ENCODE measurements around the gene KLC3. TPM values are rescaled to one million over a fixed set of nuclear protein-coding genes. Genes with fewer than 3 reads are reported as not detected.

The KLC3 gene
- total RNA-seq, 1 donor from 2014 or later = 0.22 TPM

DNA sequence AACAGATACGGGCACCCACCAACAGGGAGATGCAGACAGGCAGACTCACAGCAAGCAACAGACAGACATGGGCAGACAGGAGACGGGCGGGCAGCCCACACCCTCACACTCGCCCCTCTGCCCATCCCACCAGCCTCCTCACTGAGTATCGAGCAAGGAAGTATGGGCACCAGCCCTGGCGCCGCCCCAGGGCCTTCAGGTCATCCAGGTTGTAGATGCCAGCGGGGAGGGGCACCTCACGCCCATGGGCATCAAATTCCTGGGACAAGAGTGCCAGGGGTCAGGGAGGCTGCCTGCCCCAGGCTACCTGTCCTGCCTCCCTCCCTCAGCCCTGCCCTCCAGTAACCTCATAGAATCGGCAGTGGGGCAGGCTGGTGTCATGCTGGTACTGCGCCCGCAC is 24.1 kb downstream of the KLC3 start:
- Mint-ChIP-seq H3K4me3 (ENCODE audit: unreplicated experiment) (no peak overlapping the region), H3K27ac (ENCODE audit: unreplicated experiment) (no peak overlapping the region), H3K36me3 (ENCODE audit: low read depth) (peaks cover 5% of the 10 kb centered on the region), H3K27me3 (ENCODE audit: low read depth) (no peaks in the 10 kb centered on the region), H3K4me1 (ENCODE audit: low read depth) (peaks cover 4% of the 10 kb centered on the region), H3K9me3 (ENCODE audit: low read depth) (no peaks in the 10 kb centered on the region)
- no peak for DNase-seq (ENCODE audit: low spot score)
- TF ChIP-seq CTCF (IDR thresholded peaks at IDR 0.05) = no peak

GRCh38 chr19:45368127-45368526 is 27.6 kb downstream of the KLC3 start:
- Mint-ChIP-seq H3K9me3 (ENCODE audit: low read depth) (no peaks in the 10 kb centered on the region), H3K4me1 (ENCODE audit: low read depth) (peaks cover 15% of the 10 kb centered on the region), H3K4me3 (ENCODE audit: unreplicated experiment) (no peak overlapping the region), H3K27me3 (ENCODE audit: low read depth) (no peaks in the 10 kb centered on the region), H3K27ac (ENCODE audit: unreplicated experiment) (no peak overlapping the region), H3K36me3 (ENCODE audit: low read depth) (no peaks in the 10 kb centered on the region)
- TF ChIP-seq CTCF (IDR thresholded peaks at IDR 0.05) = no peak
- DNase-seq (ENCODE audit: low spot score) = no peak

DNA sequence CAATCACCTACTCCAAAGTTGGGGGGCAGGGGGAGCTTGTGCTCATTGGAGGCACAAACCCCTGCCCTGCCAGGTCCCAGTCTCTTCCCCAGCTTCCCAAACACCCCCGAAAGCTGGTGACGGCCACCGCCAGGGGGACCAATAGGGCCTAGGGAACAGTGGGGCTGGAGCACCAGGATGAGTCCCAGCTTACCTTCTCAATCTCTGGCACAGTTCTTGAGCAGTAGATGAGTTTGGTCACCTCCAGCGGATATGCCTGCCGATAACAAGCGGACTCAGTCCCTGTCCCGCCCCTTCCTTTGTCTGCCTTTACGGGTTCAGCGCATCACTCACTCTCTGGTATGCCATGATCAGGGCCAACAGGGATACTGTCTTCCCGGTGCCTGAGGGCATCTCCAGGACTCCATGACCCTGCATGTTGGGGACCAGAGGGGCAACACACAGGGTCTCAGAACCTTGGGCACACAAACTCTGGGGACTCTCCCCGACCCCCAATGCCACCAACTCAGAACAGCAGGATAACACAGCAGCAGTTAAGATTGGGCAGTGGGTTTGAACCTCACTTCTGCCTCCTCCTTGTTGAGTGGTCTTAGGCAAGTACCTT is 28.3 kb downstream of the KLC3 start:
- Mint-ChIP-seq H3K4me3 (ENCODE audit: unreplicated experiment) (peak overlapping the region; percentile 51), H3K27ac (ENCODE audit: unreplicated experiment) (peak overlapping the region; percentile 41), H3K9me3 (ENCODE audit: low read depth) (no peaks in the 10 kb centered on the region), H3K27me3 (ENCODE audit: low read depth) (no peaks in the 10 kb centered on the region), H3K4me1 (ENCODE audit: low read depth) (peaks cover 15% of the 10 kb centered on the region), H3K36me3 (ENCODE audit: low read depth) (no peaks in the 10 kb centered on the region)
- no peak for TF ChIP-seq CTCF (IDR thresholded peaks at IDR 0.05)
- no peak for DNase-seq (ENCODE audit: low spot score)

DNA sequence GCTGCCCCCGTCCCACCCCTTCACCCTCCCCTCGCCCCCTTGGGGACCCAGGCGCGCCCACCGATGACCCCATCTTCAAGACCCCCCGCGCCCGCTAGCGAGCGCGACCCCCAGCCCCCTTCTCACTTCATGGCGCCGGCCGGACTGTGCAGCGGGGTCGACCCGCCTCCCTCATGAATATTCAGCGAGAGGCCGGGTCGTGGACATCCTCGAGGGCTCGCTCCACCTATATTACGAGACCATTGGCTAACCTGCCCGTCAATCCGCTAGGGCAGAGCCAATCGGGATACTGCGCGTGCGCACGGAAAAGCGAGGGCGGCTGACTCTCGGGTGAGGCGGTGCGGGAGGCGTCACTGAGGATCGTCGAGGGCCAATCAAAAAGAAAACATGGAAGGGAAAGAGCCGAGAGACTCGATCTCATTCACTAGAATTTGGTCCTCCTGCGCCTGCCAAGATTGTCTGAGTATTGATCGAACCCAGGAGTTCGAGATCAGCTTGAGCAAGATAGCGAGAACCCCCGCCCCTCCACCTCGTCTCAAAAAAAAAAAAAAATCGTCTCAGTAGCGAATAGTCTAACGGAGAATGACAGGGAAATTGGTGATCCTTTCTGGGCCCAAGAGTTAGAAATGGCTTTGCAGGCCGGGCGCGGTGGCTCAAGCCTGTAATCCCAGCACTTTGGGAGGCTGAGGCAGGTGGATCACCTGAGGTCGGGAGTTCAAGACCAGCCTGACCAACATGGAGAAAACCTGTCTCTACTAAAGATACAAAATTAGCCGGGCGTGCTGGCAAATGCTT is 30.1 kb downstream of the KLC3 start, which contains the start of gene ERCC2:
ERCC2 (minus strand) TSS at position 164 of the 795 bp plus-strand sequence; CDS start at position 131, 33 bp downstream.
- Mint-ChIP-seq H3K27me3 (ENCODE audit: low read depth) (no peaks in the 10 kb centered on the region), H3K27ac (ENCODE audit: unreplicated experiment) (peak within 1 kb of the TSS; percentile 100), H3K4me1 (ENCODE audit: low read depth) (peaks cover 18% of the 10 kb centered on the region), H3K36me3 (ENCODE audit: low read depth) (no peaks in the 10 kb centered on the region), H3K9me3 (ENCODE audit: low read depth) (no peaks in the 10 kb centered on the region), H3K4me3 (ENCODE audit: unreplicated experiment) (peak within 1 kb of the TSS; percentile 90)
- no peak for TF ChIP-seq CTCF (IDR thresholded peaks at IDR 0.05)
- DNase-seq (ENCODE audit: low spot score) = peak; percentile 99

DNA sequence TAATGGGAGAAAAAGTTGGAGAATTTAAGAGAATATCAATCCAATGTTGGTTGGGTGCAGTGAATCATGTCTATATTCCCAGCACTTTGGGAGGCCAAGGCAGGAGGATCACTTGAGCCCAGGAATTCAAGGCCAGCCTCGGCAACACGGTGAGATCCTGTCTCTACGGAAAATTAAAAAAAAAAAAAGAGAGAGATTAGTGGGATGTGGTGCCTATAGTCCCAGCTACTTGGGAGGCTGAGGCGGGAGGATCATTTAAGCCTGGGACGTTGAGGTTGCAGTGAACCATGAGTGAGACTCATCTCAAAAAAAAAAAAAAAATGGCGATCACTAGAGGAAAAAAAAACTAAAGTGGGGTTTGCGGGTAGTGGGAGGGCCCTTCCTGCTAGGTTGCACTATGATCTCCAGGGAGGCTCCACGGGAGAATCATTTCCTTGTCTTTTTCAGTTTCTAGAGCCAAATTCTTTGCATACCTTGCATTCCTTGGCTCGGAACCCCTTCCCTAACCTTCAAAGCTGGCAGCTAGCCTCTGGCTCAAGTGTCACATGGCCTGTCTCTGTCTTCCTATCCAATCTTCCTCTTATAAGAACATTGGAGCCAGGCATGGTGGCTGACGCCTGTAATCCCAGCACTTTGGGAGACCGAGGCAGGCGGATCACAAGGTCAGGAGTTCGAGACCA is 35.6 kb downstream of the KLC3 start:
- H3K36me3 Mint-ChIP-seq (ENCODE audit: low read depth) = peaks cover 1% of the 10 kb centered on the region
- H3K27me3 Mint-ChIP-seq (ENCODE audit: low read depth) = no peaks in the 10 kb centered on the region
- no peak for TF ChIP-seq CTCF (IDR thresholded peaks at IDR 0.05)
- H3K27ac Mint-ChIP-seq (ENCODE audit: unreplicated experiment) = peak overlapping the region; percentile 86
- H3K4me1 Mint-ChIP-seq (ENCODE audit: low read depth) = peaks cover 29% of the 10 kb centered on the region
- H3K9me3 Mint-ChIP-seq (ENCODE audit: low read depth) = no peaks in the 10 kb centered on the region
- no peak overlapping the region for H3K4me3 Mint-ChIP-seq (ENCODE audit: unreplicated experiment)
- DNase-seq (ENCODE audit: low spot score) = no peak
